A673 (cell line): ENCODE measurements around the gene UBE2D3. TPM values are rescaled to one million over a fixed set of nuclear protein-coding genes. Genes with fewer than 3 reads are reported as not detected.

Experiments used
- BruUV-seq: library from RNA; stranded (reverse); fragments of 400-500 nt; replicated peaks from 2 replicates; lab custom pipeline; 2021; lab: Mats Ljungman, UMichigan
- CTCF ChIA-PET: fragments of 300-600 bp; sonication (Branson Sonifier 250); formaldehyde crosslinking; loops from one replicate; lab custom pipeline; 2022; ENCODE audit warnings: antibody characterized with exemption; lab: Charles Lee
- POLR2A ChIA-PET: fragments of 300-600 bp; sonication (Branson Sonifier 250); formaldehyde crosslinking; loops from one replicate; lab custom pipeline; 2022; ENCODE audit warnings: antibody characterized with exemption; ENCODE audit not compliant: low non-redundant PET; lab: Charles Lee
- DNase-seq: peaks from one replicate; pipeline ENCODE4 v3.0.0-alpha.2; 2015; ENCODE audit warnings: low spot score
- H3K27ac ChIP-seq: fragments of 200-600 bp; sonication (generic); 2 replicates; pipeline ENCODE4 v1.5.1; 2016; ENCODE audit warnings: mixed run types, low read depth, mild to moderate bottlenecking, mixed read lengths, antibody characterized with exemption, low read length; ENCODE audit not compliant: poor library complexity, severe bottlenecking
- H3K27me3 ChIP-seq: fragments of 200-600 bp; sonication (generic); replicated peaks from 2 replicates; pipeline ENCODE4 v1.6.1; 2017; ENCODE audit warnings: mixed run types, low read depth, mild to moderate bottlenecking, mixed read lengths, antibody characterized with exemption, low read length; ENCODE audit not compliant: insufficient read depth, poor library complexity
- H3K36me3 ChIP-seq: fragments of 200-600 bp; sonication (generic); 2 replicates; pipeline ENCODE4 v1.6.1; 2016; ENCODE audit warnings: mixed run types, mild to moderate bottlenecking, mixed read lengths, antibody characterized with exemption, low read length; ENCODE audit not compliant: insufficient read depth, poor library complexity, severe bottlenecking
- H3K4me1 ChIP-seq: fragments of 200-600 bp; sonication (generic); 2 replicates; pipeline ENCODE4 v1.6.1; 2017; ENCODE audit warnings: mixed run types, mild to moderate bottlenecking, mixed read lengths, antibody characterized with exemption, low read length; ENCODE audit not compliant: insufficient read depth, poor library complexity, severe bottlenecking
- H3K4me3 ChIP-seq: fragments of 200-600 bp; sonication (generic); 2 replicates; pipeline ENCODE4 v1.5.1; 2016; ENCODE audit warnings: low read depth, mixed run types, mild to moderate bottlenecking, mixed read lengths, low read length; ENCODE audit not compliant: poor library complexity, severe bottlenecking
- H3K9me3 ChIP-seq: fragments of 200-600 bp; sonication (generic); 2 replicates; pipeline ENCODE4 v1.6.1; 2016; ENCODE audit warnings: mixed run types, low read depth, mild to moderate bottlenecking, mixed read lengths, antibody characterized with exemption, low read length; ENCODE audit not compliant: poor library complexity, severe bottlenecking
- CTCF ChIP-seq: fragments of 300-800, 200-600 bp; sonication (generic); conservative IDR thresholded peaks from 2 replicates; pipeline ENCODE4 v1.5.1; 2017; ENCODE audit warnings: low read depth, mild to moderate bottlenecking, antibody characterized with exemption, low read length, moderate library complexity, mixed read lengths
- EZH2 ChIP-seq: fragments of 200-600 bp; sonication (generic); IDR thresholded peaks from 2 replicates; pipeline ENCODE4 v1.6.1; 2017; ENCODE audit warnings: borderline replicate concordance, low read depth, mild to moderate bottlenecking, mixed read lengths, antibody characterized with exemption, low read length; ENCODE audit not compliant: poor library complexity, severe bottlenecking
- intact Hi-C: fragments of 100-400 bp; cut with micrococcal nuclease; formaldehyde crosslinking; loops from one replicate; pipeline ENCODE4 v1.10.0; 2022; ENCODE audit not compliant: unreplicated experiment
- total RNA-seq: library from RNA; stranded (reverse); gene quantifications from 2 replicates; pipeline ENCODE4 v1.2.3, GENCODE V29; 2021

The UBE2D3 gene
- total RNA-seq, 1 experiment from 2014 or later, result 378 TPM

- intact Hi-C loops, result no loop called here
- H3K9me3 ChIP-seq, result no peaks in the 10 kb centered on the region
- no peak overlapping the region for H3K4me3 ChIP-seq
- no peak overlapping the region for H3K27ac ChIP-seq
- BruUV-seq, result no TSS peak
- no peaks in the 10 kb centered on the region for H3K27me3 ChIP-seq
- POLR2A ChIA-PET, result no interaction called here
- H3K4me1 ChIP-seq, result no peaks in the 10 kb centered on the region
- TF ChIP-seq EZH2 (no peak), CTCF (no peak)
- no peaks in the 10 kb centered on the region for H3K36me3 ChIP-seq
- CTCF ChIA-PET, result no interaction called here
- no peak for DNase-seq
Measured at GRCh38 chr4:102779204-102779603, 48.1 kb downstream of the UBE2D3 start.

- BruUV-seq, result no TSS peak
- intact Hi-C loops, result no loop called here
- Histone ChIP-seq H3K4me3 (no peak overlapping the region), H3K9me3 (no peaks in the 10 kb centered on the region), H3K27ac (no peak overlapping the region), H3K27me3 (no peaks in the 10 kb centered on the region), H3K36me3 (no peaks in the 10 kb centered on the region), H3K4me1 (no peaks in the 10 kb centered on the region)
- CTCF ChIA-PET, result no interaction called here
- TF ChIP-seq EZH2 (no peak), CTCF (no peak)
- POLR2A ChIA-PET, result no interaction called here
- no peak for DNase-seq
Measured at GRCh38 chr4:102778720-102779119, 48.6 kb downstream of the UBE2D3 start.

- intact Hi-C loops, result no loop called here
- no peaks in the 10 kb centered on the region for H3K27me3 ChIP-seq
- no peak overlapping the region for H3K27ac ChIP-seq
- H3K4me1 ChIP-seq, result no peaks in the 10 kb centered on the region
- no peaks in the 10 kb centered on the region for H3K36me3 ChIP-seq
- no TSS peak for BruUV-seq
- no peaks in the 10 kb centered on the region for H3K9me3 ChIP-seq
- TF ChIP-seq EZH2 (no peak), CTCF (no peak)
- CTCF ChIA-PET, result no interaction called here
- H3K4me3 ChIP-seq, result no peak overlapping the region
- POLR2A ChIA-PET, result no interaction called here
- no peak for DNase-seq
Measured at GRCh38 chr4:102775805-102776204, 51.5 kb downstream of the UBE2D3 start.
